B cell (primary cell): ENCODE measurements around the gene ZNF541.

Experiments used
- EZH2 ChIP-seq: IDR thresholded peaks from 2 replicates; pipeline ENCODE4 v1.6.1; 2012; ENCODE audit warnings: borderline replicate concordance, low read depth, mild to moderate bottlenecking, moderate library complexity, low read length; ENCODE audit not compliant: insufficient read depth, poor library complexity, severe bottlenecking
- TF ChIP-seq, protein P1 (sequence below): fragments of 200-600 bp; IDR thresholded peaks from one replicate; pipeline ENCODE4 v1.8.0; 2022; ENCODE audit warnings: antibody characterized with exemption, mild to moderate bottlenecking

DNA sequence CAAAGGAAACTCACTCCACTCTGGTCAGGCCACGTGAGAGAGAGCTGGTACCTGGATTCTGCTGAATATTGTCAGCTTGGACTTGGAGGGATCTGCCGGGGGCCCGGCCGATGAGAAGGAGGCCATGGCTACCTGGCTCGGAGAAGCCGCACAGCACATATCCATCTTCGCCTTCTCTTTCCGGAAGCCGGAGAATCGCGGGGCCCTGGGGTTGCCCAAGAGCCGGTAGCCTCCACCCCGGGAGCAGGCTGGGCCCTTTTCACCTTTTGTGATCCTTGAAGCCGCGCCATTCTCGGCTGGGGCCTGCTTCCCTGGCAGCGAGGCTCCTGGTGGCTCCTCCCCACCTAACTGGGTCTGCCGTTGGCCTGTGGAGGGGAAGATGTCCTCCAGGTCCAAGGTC lies 28.9 kb downstream of the ZNF541 start:
- no peak for TF ChIP-seq EZH2
- TF ChIP-seq, protein P1, sequence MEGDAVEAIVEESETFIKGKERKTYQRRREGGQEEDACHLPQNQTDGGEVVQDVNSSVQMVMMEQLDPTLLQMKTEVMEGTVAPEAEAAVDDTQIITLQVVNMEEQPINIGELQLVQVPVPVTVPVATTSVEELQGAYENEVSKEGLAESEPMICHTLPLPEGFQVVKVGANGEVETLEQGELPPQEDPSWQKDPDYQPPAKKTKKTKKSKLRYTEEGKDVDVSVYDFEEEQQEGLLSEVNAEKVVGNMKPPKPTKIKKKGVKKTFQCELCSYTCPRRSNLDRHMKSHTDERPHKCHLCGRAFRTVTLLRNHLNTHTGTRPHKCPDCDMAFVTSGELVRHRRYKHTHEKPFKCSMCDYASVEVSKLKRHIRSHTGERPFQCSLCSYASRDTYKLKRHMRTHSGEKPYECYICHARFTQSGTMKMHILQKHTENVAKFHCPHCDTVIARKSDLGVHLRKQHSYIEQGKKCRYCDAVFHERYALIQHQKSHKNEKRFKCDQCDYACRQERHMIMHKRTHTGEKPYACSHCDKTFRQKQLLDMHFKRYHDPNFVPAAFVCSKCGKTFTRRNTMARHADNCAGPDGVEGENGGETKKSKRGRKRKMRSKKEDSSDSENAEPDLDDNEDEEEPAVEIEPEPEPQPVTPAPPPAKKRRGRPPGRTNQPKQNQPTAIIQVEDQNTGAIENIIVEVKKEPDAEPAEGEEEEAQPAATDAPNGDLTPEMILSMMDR: no peak
